NCI-H1930 (cell line): ENCODE data around the gene F2R.
"Not testable (repeated sequence)": the region's sequence is repeated elsewhere in the genome, so short reads cannot be mapped to it uniquely, and the experiment has no call there.

Experiments used
- DNase-seq, 2 experiments: peaks; one replicate each; lab custom pipeline; 2025; lab: John Stamatoyannopoulos, UW

The F2R gene

GRCh38 chr5:76720988-76721569 is 5.2 kb downstream of the F2R start:
- DNase-seq, result no peak

- DNase-seq, result no peak
Observed at GRCh38 chr5:76723266-76723665, 7.3 kb downstream of the F2R start.

- DNase-seq, result no peak
Observed at GRCh38 chr5:76723906-76724305, 8.0 kb downstream of the F2R start.

GRCh38 chr5:76724871-76725270 is 8.9 kb downstream of the F2R start:
- DNase-seq, result no peak

- DNase-seq, result no peak
Observed at GRCh38 chr5:76728965-76729364, 13.0 kb downstream of the F2R start.

GRCh38 chr5:76729373-76730290 is 13.7 kb downstream of the F2R start:
- no peak for DNase-seq

GRCh38 chr5:76732405-76733048 is 16.6 kb downstream of the F2R start:
- no peak for DNase-seq

GRCh38 chr5:76733049-76733417 is 17.1 kb downstream of the F2R start:
- DNase-seq, result no peak

- no peak for DNase-seq
Observed at GRCh38 chr5:76735762-76736545, 20.0 kb downstream of the F2R start.

GRCh38 chr5:76736679-76737556 is 21.0 kb downstream of the F2R start:
- peak in 1 of 2 experiments; percentile 3 for DNase-seq

GRCh38 chr5:76737846-76738245 is 21.9 kb downstream of the F2R start:
- DNase-seq, result no peak

- DNase-seq, result not testable (repeated sequence)
Observed at GRCh38 chr5:76741506-76741905, 25.6 kb downstream of the F2R start.

GRCh38 chr5:76742583-76742982 is 26.7 kb downstream of the F2R start:
- DNase-seq, result no peak

- no peak for DNase-seq
Observed at GRCh38 chr5:76744632-76745031, 28.7 kb downstream of the F2R start.

- no peak for DNase-seq
Observed at GRCh38 chr5:76745670-76746069, 29.7 kb downstream of the F2R start.

GRCh38 chr5:76746677-76747076 is 30.8 kb downstream of the F2R start:
- DNase-seq, result no peak

GRCh38 chr5:76747706-76748105 is 31.8 kb downstream of the F2R start:
- no peak for DNase-seq

GRCh38 chr5:76751291-76751690 is 35.4 kb downstream of the F2R start:
- DNase-seq, result no peak

- DNase-seq, result no peak
Observed at GRCh38 chr5:76754668-76755078, 38.7 kb downstream of the F2R start.

GRCh38 chr5:76755779-76756637 is 40.1 kb downstream of the F2R start:
- DNase-seq, result no peak
